Measurements from ENCODE around the gene SGPL1.

SGPL1 gene

DNA sequence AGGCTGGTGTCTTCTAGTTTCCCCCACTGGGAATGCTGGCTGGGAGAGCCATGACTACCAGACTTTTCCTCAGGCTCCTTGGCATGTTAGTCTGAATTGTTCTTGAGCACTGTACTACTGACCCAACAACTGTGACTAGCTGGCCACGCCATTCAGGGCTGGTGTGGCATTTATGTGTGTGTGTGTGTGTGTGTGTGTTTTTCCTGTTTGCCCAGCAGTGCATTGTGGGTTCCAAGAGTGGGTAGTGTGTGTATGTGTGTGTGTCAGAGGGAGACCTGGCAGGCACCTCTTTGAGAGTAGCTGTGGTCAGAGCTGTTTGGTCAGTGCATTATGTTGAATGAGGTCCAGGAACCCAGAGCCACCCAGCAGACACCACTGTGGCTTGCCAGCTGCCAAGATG lies 63.5 kb downstream of the SGPL1 start:
- Histone ChIP-seq H3K79me1 (replicated peaks; ENCODE audit: low read length, poor library complexity, severe bottlenecking) (no peaks in the 10 kb centered on the region), H3K9ac (ENCODE audit: low read length) (no peak overlapping the region), H3K27me3 (ENCODE audit: control insufficient read depth in 1 of 2, insufficient read depth in 1 of 2, low read length in 2 of 2) (no peaks in the 10 kb centered on the region), H3K23ac (ENCODE audit: low read length in 2 of 2) (no peak overlapping the region), H4K91ac (ENCODE audit: low read length) (no peak overlapping the region), H2BK12ac (ENCODE audit: low read length in 2 of 2) (no peak overlapping the region), H2AFZ (ENCODE audit: low read depth, low read length) (no peak overlapping the region), H2AK5ac (ENCODE audit: low read length, severe bottlenecking) (no peak overlapping the region), H3K27ac (ENCODE audit: low read length, poor library complexity, severe bottlenecking) (no peak overlapping the region), H3K4me1 (ENCODE audit: control insufficient read depth, insufficient read depth, low read depth, low read length) (no peaks in the 10 kb centered on the region), H3K14ac (ENCODE audit: low read length in 2 of 2) (no peak overlapping the region), H4K8ac (ENCODE audit: low read length) (no peak overlapping the region), H2BK120ac (ENCODE audit: low read depth, low read length) (no peak overlapping the region), H3K18ac (ENCODE audit: low read depth in 1 of 2, low read length in 2 of 2) (no peak overlapping the region), H3K9me3 (ENCODE audit: control insufficient read depth, low read length) (no peaks in the 10 kb centered on the region), H2BK5ac (ENCODE audit: low read depth, low read length, poor library complexity, severe bottlenecking) (no peak overlapping the region), H3K4me3 (ENCODE audit: insufficient read depth in 1 of 2, low read depth in 1 of 2, low read length in 2 of 2) (no peak overlapping the region), H2BK15ac (ENCODE audit: low read depth, poor library complexity, severe bottlenecking) (no peak overlapping the region), H3K4me2 (ENCODE audit: low read length, poor library complexity, severe bottlenecking) (no peak overlapping the region), H3K36me3 (ENCODE audit: control insufficient read depth in 1 of 2, insufficient read depth in 2 of 2, low read depth in 1 of 2, low read length in 2 of 2) (peaks cover 40 to 69% of the 10 kb centered on the region in 2 experiments), H3K4ac (ENCODE audit: low read depth in 1 of 2, low read length in 2 of 2) (no peak overlapping the region)
- WGBS, result 66% methylated on average over 1 of the region's 1 CpG
- DNase-seq, result no peak

DNA sequence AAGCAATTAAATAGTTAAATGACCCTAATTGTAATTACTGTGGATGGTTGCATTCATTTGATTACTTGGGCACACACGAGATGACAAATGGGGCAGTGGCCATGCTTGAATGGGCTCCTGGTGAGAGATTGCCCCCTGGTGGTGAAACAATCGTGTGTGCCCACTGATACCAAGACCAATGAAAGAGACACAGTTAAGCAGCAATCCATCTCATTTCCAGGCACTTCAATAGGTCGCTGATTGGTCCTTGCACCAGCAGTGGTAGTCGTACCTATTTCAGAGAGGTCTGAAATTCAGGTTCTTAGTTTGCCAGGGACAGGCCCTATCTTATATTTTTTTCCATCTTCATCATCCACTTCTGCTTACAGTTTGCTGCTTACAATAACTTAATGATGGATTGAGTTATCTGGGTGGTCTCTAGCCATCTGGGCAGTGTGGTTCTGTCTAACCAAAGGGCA lies 64.4 kb downstream of the SGPL1 start:
- Histone ChIP-seq H2BK15ac (ENCODE audit: low read depth, poor library complexity, severe bottlenecking) (no peak overlapping the region), H3K14ac (ENCODE audit: low read length in 2 of 2) (no peak overlapping the region), H3K27ac (ENCODE audit: low read length, poor library complexity, severe bottlenecking) (no peak overlapping the region), H2BK5ac (ENCODE audit: low read depth, low read length, poor library complexity, severe bottlenecking) (no peak overlapping the region), H4K8ac (ENCODE audit: low read length) (no peak overlapping the region), H2BK12ac (ENCODE audit: low read length in 2 of 2) (no peak overlapping the region), H3K18ac (ENCODE audit: low read depth in 1 of 2, low read length in 2 of 2) (no peak overlapping the region), H3K4me3 (ENCODE audit: insufficient read depth in 1 of 2, low read depth in 1 of 2, low read length in 2 of 2) (no peak overlapping the region), H3K9me3 (ENCODE audit: control insufficient read depth, low read length) (no peaks in the 10 kb centered on the region), H3K27me3 (ENCODE audit: control insufficient read depth in 1 of 2, insufficient read depth in 1 of 2, low read length in 2 of 2) (no peaks in the 10 kb centered on the region), H3K23ac (ENCODE audit: low read length in 2 of 2) (no peak overlapping the region), H3K36me3 (ENCODE audit: control insufficient read depth in 1 of 2, insufficient read depth in 2 of 2, low read depth in 1 of 2, low read length in 2 of 2) (peaks cover 42 to 73% of the 10 kb centered on the region in 2 experiments), H2AK5ac (ENCODE audit: low read length, severe bottlenecking) (no peak overlapping the region), H4K91ac (ENCODE audit: low read length) (no peak overlapping the region), H3K79me1 (replicated peaks; ENCODE audit: low read length, poor library complexity, severe bottlenecking) (no peaks in the 10 kb centered on the region), H3K4me1 (ENCODE audit: control insufficient read depth, insufficient read depth, low read depth, low read length) (no peaks in the 10 kb centered on the region), H2BK120ac (ENCODE audit: low read depth, low read length) (no peak overlapping the region), H3K9ac (ENCODE audit: low read length) (no peak overlapping the region), H2AFZ (ENCODE audit: low read depth, low read length) (no peak overlapping the region), H3K4me2 (ENCODE audit: low read length, poor library complexity, severe bottlenecking) (no peak overlapping the region), H3K4ac (ENCODE audit: low read depth in 1 of 2, low read length in 2 of 2) (no peak overlapping the region)
- WGBS, result 17% methylated on average over 4 of the region's 4 CpGs
- DNase-seq, result peak; percentile 81

DNA sequence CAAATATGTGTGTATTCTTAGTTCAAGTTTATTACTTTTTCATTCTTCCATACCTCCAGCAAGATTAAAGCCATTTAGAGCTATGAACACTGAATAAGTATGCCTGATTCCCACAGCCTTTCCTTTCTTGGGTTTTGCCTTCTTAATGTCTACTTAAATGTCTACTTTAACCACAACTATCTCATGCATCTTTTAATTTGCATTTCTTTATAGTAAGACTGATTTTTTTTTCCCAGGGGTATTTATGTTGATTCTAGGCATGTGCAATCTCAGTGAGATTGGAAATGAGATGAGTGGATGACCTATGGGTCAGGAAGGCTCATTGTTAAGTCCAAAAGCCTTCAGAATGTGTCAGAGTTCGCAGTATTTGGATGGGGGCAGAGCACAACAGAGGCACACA lies 69.0 kb downstream of the SGPL1 start:
- no peak overlapping the region for H2BK120ac ChIP-seq (ENCODE audit: low read depth, low read length)
- H3K79me1 ChIP-seq (replicated peaks; ENCODE audit: low read length, poor library complexity, severe bottlenecking), result peaks cover 17% of the 10 kb centered on the region
- H3K27ac ChIP-seq (ENCODE audit: low read length, poor library complexity, severe bottlenecking), result no peak overlapping the region
- no peak overlapping the region for H3K9ac ChIP-seq (ENCODE audit: low read length)
- no peak overlapping the region for H2AK5ac ChIP-seq (ENCODE audit: low read length, severe bottlenecking)
- DNase-seq, result no peak
- H2BK12ac ChIP-seq (ENCODE audit: low read length in 2 of 2), result no peak overlapping the region
- no peak overlapping the region for H4K91ac ChIP-seq (ENCODE audit: low read length)
- H3K18ac ChIP-seq (ENCODE audit: low read depth in 1 of 2, low read length in 2 of 2), result no peak overlapping the region
- H3K23ac ChIP-seq (ENCODE audit: low read length in 2 of 2), result no peak overlapping the region
- no peak overlapping the region for H3K4me3 ChIP-seq (ENCODE audit: insufficient read depth in 1 of 2, low read depth in 1 of 2, low read length in 2 of 2)
- H2BK5ac ChIP-seq (ENCODE audit: low read depth, low read length, poor library complexity, severe bottlenecking), result no peak overlapping the region
- H3K36me3 ChIP-seq (ENCODE audit: control insufficient read depth in 1 of 2, insufficient read depth in 2 of 2, low read depth in 1 of 2, low read length in 2 of 2), result peaks cover 24 to 41% of the 10 kb centered on the region in 2 experiments
- no peak overlapping the region for H3K4me2 ChIP-seq (ENCODE audit: low read length, poor library complexity, severe bottlenecking)
- no peaks in the 10 kb centered on the region for H3K9me3 ChIP-seq (ENCODE audit: control insufficient read depth, low read length)
- 93% methylated on average over 1 of the region's 1 CpG for WGBS
- H3K27me3 ChIP-seq (ENCODE audit: control insufficient read depth in 1 of 2, insufficient read depth in 1 of 2, low read length in 2 of 2), result no peaks in the 10 kb centered on the region
- peaks cover 8% of the 10 kb centered on the region for H3K4me1 ChIP-seq (ENCODE audit: control insufficient read depth, insufficient read depth, low read depth, low read length)
- no peak overlapping the region for H2BK15ac ChIP-seq (ENCODE audit: low read depth, poor library complexity, severe bottlenecking)
- H3K14ac ChIP-seq (ENCODE audit: low read length in 2 of 2), result no peak overlapping the region
- H4K8ac ChIP-seq (ENCODE audit: low read length), result no peak overlapping the region
- no peak overlapping the region for H2AFZ ChIP-seq (ENCODE audit: low read depth, low read length)
- no peak overlapping the region for H3K4ac ChIP-seq (ENCODE audit: low read depth in 1 of 2, low read length in 2 of 2)

DNA sequence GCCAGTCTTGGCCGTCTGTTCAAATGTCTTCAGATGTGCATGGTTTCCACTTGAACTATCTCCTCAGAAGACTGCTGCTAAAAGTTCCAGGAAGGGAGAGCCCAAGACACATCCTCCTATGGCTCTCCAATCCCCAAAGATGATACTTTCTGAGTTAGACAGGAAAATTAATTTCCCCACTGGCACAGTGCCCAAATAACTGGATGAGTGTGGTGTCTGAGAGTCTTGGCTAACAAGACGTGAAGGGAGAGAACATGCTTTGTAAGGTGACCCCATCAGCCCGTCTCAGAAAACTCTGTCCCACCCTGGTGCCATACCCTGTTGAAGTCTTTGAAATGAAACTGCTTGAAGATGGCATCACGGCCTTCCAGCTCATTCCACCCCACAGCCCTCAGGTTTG lies 69.7 kb downstream of the SGPL1 start:
- H3K18ac ChIP-seq (ENCODE audit: low read depth in 1 of 2, low read length in 2 of 2), result no peak overlapping the region
- H3K9me3 ChIP-seq (ENCODE audit: control insufficient read depth, low read length), result no peaks in the 10 kb centered on the region
- no peak overlapping the region for H4K91ac ChIP-seq (ENCODE audit: low read length)
- H3K4me2 ChIP-seq (ENCODE audit: low read length, poor library complexity, severe bottlenecking), result no peak overlapping the region
- no peak for DNase-seq
- H2BK15ac ChIP-seq (ENCODE audit: low read depth, poor library complexity, severe bottlenecking), result no peak overlapping the region
- peaks cover 8% of the 10 kb centered on the region for H3K4me1 ChIP-seq (ENCODE audit: control insufficient read depth, insufficient read depth, low read depth, low read length)
- H3K27me3 ChIP-seq (ENCODE audit: control insufficient read depth in 1 of 2, insufficient read depth in 1 of 2, low read length in 2 of 2), result no peaks in the 10 kb centered on the region
- H2BK5ac ChIP-seq (ENCODE audit: low read depth, low read length, poor library complexity, severe bottlenecking), result no peak overlapping the region
- peaks cover 17% of the 10 kb centered on the region for H3K79me1 ChIP-seq (replicated peaks; ENCODE audit: low read length, poor library complexity, severe bottlenecking)
- no peak overlapping the region for H3K27ac ChIP-seq (ENCODE audit: low read length, poor library complexity, severe bottlenecking)
- no peak overlapping the region for H3K23ac ChIP-seq (ENCODE audit: low read length in 2 of 2)
- H3K9ac ChIP-seq (ENCODE audit: low read length), result no peak overlapping the region
- H2AK5ac ChIP-seq (ENCODE audit: low read length, severe bottlenecking), result no peak overlapping the region
- peaks cover 24 to 41% of the 10 kb centered on the region in 2 experiments for H3K36me3 ChIP-seq (ENCODE audit: control insufficient read depth in 1 of 2, insufficient read depth in 2 of 2, low read depth in 1 of 2, low read length in 2 of 2)
- H2AFZ ChIP-seq (ENCODE audit: low read depth, low read length), result no peak overlapping the region
- H4K8ac ChIP-seq (ENCODE audit: low read length), result no peak overlapping the region
- no peak overlapping the region for H3K4ac ChIP-seq (ENCODE audit: low read depth in 1 of 2, low read length in 2 of 2)
- H3K4me3 ChIP-seq (ENCODE audit: insufficient read depth in 1 of 2, low read depth in 1 of 2, low read length in 2 of 2), result no peak overlapping the region
- H3K14ac ChIP-seq (ENCODE audit: low read length in 2 of 2), result no peak overlapping the region
- no peak overlapping the region for H2BK120ac ChIP-seq (ENCODE audit: low read depth, low read length)
- no peak overlapping the region for H2BK12ac ChIP-seq (ENCODE audit: low read length in 2 of 2)
- WGBS, result 95% methylated on average over 4 of the region's 4 CpGs

Measured in mesenchymal stem cell (in vitro differentiated cells and primary cell).